HG03060 (cell line): ENCODE results near the gene ADRA2C.

Source experiments
- ATAC-seq: cut with Tn5 transposase; IDR thresholded peaks from one replicate; pipeline ENCODE4 v1.9.1; 2021; ENCODE audit warnings: low read depth, moderate number of reproducible peaks; ENCODE audit not compliant: unreplicated experiment

ADRA2C gene

DNA sequence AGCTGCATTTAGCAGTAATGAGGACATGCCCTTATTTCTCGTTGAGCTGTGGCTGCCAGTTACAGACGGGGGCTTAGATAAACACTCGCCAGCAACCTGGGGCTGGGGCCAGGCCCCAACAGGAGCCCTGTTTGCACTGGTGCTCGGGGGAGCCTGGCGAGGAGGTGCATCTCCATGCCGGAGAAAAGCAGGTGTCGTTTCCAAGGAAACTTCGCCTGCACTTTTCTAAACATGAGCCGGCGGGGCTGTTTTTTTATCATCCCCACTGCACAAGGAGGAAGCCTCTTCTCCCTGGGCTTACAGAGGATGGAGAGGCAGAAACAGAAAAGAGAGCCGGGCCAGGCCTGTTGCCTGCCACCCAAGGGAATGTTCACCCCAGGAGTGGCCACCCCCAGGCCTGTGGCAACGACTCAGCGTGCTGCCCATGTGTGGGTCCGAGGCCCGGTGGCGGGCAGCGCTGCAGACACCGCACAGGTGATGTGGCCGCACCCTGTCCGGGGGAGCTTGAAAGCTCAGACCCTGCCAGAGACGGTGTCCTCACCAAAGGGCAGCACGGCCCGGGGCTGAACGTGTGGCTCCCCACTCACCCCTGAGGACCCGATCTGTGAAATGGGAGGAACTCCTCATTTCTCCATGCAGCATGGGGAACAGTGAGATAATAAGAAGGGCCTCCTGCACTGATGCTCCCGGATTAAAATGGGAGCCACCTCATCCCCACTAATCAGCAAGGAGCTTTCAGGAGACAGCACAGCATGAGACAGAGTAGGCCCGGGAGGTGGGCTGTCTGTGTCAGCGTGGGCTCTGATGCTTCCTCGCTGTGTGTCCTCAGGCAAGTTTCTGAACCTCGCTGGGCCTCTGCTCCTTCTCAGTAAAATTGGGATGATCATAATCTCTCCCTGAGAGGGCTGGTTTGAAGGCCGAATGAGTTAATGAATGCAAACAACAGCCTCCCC is 33.8 kb upstream of the ADRA2C start:
- no peak for ATAC-seq

DNA sequence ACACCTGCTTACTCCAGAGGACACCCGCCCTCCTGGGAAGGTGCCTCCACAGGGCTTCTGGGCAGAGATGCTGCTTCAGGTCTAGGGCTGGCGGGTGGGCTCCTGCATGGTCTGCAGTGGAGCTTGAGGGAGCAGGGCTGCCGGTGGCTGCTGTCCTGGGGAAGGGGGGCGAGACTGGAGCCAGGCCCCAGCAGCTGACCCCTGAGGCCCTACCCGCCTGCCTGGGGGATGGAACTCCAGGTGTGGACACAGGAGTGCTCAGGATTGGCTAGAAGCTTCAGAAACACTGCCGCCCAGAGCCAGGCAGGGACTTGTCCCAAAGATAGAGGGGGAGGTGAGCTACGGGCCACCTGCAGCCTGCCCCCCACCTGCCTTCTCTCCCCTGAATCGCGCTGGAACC is 33.0 kb upstream of the ADRA2C start:
- ATAC-seq: no peak

DNA sequence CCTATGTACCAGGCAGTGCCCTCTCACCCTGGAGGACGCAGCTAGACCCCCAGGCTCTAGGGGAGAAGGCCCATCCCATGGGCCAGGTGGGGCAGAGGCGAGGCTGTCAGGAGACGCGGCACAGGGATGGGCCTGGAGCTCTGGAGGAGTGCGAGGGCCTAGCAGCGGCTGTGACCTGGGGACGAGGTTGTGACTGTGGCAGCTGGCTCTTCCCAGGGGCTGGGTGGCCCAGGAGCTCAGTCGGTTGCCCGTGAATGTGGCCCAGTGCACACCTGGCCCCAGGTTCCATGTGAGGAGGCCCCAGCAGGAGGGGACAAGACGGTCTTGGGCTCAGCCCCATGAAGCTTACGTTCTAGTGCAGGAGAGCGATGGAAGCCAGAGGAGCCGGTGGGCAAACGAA is 31.0 kb upstream of the ADRA2C start:
- no peak for ATAC-seq

DNA sequence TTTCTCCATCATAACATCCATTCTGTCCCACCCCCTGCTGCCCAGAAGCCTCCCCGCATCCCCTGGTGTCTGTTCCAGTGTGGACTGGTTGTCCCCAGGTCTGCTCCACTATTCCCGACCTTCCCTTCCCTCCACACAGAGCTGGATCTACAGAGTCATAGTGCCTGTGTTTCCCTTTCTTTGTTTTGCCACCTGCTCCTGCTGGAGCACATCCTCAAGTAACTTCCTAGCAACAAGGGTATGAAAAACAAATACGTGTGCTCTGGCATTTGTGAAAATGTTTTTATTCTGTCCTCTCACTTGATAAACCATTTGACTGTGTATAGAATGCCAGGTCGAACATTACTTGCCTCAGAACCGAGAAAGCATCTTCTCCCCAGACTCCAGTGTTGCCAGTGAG is 29.9 kb upstream of the ADRA2C start:
- no peak for ATAC-seq

DNA sequence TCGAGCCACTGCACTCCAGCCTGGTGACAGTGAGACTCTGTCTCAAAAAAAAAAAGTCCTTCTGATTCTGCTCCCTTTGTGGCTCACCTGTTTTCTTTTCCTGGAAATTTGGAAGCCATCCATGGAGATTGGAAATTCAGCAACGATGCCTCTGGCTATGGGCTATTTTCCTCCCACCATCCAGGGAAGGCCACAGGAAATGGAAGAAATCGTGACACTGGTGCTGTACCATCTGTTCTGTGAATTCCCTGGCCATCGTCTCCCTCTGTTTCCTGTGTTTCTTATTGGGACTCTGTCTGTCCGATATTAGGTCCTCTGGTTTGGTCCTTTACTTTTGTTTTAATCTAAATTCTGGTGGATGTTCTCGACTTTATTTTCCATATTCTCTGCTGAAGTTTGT is 29.4 kb upstream of the ADRA2C start:
- no peak for ATAC-seq

DNA sequence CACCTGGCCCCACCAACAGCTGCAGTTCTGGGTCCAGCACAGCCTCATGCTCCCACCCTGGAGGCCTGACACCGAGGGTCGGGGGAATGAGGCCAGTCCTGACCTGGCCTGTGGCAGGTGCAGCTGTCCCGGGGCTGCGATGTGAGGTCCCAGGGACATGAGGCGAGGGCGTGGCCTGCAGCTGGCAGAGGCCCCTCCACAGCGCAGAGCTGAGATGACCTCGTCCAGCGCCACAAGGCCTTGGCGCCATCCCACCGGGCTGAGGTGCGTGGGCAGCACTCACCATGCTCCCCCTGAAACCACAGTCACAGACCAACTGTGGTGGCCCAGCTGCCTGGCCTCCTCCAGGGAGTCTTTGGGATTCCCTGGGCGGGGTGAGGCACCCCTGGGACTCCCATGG is 26.6 kb upstream of the ADRA2C start:
- ATAC-seq: no peak

DNA sequence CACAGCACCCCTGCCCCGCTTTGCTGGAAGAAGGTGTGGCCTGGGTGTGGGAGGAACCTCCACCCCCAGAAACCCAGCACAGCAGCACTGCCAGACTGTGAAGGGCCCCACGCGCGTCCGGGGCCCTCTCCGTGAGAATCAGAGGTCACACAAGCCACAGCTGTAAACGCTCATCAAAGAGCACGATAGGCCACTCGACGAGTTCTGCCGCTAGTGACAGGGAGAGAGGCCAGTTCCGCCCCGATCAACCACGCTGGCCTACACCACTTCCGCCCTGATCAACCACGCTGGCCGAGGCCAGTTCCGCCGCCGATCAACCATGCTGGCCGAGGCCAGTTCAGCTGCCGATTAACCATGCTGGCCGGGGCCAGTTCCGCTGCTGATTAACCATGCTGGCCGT is 25.9 kb upstream of the ADRA2C start:
- ATAC-seq: no peak

DNA sequence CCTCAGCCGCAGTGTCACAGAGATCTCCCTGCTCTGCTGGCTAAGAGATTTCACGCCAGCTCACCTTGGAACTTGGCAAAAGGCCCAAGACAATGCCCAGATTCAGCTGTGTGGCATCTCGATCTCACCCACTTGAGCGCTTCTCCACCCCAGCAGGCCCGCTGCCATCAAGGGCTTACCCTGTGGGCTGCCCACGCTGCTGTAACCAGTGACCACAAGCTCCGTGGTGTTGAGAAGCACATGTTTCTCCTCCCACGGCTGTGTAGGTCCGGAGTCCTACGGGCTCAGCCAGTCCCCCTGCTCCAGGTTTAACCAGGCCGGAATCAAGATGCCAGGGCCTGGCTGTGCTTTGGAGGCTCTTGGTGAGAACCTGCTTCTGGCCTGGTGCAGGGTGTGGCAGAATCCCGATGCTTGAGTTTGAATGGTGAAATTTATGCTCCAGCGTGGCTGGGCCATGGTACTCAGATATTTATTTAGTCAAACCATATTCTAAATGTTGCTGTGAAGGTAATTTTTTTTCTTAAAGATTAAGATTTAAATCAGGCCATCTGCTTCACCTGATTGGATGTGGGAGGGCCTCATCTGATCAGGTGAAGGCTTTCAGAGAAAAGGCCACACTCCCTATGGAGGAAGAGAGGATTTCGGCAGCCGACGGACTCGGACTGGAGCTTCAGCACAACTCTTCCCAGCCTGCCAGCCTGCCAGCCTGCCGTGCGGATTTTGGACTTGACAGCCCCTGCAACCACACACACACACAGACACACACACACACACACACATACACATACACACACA is 24.8 kb upstream of the ADRA2C start:
- no peak for ATAC-seq

DNA sequence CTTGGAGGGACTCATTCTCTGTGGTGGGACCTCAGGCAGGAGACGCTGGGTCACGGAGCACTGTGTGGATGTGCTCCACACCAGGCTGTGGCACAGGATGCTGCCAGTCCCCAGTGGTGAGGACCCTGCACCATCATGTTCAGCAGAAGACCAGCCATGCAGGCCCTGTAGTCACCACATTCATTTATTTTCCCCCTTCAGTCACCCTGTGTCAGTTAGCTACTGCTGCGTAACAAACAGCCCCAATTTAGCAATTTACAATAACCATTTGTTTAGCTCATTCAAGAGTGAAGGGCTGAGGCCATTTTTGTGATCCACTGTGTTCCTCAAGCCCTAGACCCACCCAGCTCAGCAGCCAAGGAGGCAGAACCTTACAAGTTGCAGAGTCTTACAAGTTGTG is 23.6 kb upstream of the ADRA2C start:
- no peak for ATAC-seq

DNA sequence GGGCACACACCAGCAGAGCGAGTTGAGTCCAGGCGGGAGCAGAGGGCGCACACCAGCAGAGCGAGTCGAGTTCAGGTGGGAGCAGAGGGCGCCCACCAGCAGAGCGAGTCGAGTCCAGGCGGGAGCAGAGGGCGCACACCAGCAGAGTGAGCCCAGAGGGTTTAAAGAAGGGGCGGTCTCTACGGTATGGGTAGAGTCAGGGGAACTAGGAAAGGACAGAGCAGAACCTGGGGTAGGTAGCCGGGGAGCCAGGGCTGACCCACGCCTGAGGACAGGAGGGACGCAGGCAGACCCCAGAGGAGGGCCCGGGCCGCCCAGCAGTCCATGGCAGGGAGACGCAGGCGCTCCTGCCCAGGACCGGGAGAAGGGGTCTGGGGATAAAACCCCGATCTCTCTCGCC is 22.0 kb upstream of the ADRA2C start:
- ATAC-seq: no peak

DNA sequence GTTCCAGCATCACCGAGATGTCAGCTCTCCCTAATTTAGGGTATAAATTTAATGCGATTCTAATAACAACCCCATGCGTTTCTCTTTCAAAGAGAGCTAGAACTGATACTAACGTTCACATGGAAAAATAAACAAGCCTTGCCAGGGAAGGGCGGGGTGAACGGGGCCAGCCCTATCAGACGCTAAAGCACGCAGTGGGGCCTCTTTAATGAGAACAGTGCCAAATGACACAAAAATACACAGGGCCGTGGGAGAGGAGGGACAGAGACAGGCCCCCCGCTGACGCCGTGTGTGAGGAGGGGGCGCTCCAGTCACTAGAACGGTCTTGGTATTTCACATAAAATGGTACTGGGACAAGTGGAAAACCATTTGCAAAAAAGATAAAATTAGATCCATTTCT is 21.3 kb upstream of the ADRA2C start:
- ATAC-seq: no peak

DNA sequence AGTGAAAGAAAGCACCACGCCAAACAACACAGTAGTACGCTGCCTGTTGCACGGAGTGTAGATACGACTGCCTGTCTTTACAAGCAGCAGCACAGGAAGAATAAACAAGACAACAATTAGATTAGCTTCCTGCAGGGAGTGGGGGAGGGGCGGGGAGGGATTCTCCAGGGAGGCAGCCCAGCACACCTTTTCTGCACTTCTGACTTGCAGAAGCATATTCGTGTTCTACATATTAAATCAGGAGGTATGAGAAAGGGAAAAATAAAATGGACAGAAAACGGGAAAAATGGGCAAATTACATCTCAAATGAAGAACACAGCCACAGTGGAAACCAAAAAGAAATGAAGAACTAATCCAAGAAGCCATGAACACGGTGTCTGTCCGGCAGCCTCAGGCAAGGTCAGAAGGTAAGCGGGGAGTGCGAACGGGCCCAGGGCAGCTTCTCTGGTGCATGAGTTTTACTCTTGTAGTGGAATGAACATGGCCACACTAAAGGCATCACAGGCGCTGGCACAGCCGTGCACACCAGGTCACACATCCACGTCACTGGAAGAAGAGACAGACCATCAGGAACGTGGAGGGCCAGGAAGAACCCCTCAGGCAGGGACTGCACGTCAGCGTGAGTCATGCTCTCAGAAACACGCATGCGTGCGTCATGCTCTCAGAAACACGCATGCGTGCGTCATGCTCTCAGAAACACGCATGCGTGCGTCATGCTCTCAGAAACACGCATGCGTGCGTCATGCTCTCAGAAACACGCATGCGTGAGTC is 20.1 kb upstream of the ADRA2C start:
- ATAC-seq: no peak

DNA sequence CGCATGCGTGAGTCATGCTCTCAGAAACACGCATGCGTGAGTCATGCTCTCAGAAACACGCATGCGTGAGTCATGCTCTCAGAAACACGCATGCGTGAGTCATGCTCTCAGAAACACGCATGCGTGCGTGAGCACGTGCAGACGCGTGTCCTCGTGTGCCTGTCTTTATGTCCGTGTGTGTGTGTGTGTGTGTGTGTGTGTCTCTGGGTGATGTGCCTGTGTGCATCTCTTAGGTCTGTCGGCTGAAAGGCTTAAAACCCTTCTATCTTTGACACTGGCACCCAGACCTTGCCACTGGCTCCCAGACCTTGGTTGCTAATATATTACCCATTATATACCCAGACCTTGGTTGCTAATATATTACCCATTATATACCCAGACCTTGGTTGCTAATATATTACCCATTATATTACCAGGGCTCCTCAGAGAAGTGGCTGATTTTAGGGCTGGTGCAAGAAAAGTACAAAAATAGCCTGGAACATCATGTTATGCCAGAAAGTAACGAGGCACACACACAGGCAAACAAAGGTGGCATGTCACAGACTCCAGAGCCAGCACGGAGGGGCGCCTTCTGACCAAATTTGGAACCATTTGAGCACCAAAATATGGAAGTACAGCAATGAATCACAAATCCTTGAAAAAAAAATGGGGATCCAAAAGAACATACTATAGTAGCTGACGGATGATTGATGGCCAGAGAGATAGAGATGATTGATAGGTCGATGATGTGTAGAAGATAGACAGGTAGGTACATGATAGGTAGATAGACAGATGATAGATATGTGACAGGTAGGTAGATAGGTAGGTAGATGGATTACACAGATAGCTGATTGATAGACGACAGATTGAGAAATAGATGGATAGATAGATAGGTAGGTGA is 19.2 kb upstream of the ADRA2C start:
- no peak for ATAC-seq

DNA sequence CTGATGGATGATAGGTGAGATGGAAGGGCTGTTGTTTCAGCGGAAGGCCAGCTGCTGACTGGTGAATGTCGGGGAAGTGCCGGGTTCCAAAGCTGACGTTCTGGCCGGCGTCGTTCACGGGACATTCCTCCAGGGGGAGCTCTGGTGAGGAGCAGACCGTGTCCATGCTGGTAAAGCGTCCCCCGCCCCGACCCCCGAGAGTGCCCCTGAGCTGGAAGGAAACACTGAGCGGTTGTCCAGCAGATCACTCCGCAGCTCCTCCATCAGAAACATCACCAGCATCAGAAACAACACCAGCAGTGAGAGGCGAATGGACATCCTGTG is 18.6 kb upstream of the ADRA2C start:
- no peak for ATAC-seq

DNA sequence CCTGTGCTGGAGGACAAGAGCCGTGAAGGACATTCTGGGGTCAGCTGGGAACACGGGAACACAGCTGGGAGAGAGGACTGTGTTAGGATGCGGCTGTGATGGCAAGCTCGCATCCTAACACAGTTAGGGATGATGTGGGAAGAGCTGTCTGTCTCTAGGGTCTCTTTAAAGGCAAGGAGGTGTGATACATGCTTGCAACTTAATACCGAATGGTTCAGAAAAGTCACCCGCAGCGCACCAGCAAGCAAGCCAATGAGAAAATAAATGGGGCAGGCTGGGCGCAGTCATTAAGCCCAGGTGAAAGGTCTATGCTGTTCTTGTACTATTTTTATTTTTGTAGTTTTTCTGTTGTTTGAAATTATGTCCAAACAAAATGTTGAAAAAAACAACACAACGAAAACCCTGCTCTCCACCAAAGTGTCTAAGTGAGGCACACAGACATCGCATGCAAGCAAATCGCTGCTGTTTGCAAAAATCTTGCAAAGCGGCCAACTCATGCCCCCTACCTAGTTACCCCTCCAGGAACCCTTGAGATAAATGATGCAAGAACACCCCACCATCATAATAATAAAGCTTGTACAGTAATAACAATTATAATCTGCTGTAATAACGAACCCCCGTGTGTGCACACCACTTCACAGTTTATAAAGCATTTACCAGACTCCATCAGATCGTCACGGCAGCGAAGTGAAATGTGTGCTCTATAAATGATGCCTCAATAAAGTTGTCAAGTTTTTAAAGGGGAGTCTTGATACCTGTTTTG is 17.9 kb upstream of the ADRA2C start:
- no peak for ATAC-seq

DNA sequence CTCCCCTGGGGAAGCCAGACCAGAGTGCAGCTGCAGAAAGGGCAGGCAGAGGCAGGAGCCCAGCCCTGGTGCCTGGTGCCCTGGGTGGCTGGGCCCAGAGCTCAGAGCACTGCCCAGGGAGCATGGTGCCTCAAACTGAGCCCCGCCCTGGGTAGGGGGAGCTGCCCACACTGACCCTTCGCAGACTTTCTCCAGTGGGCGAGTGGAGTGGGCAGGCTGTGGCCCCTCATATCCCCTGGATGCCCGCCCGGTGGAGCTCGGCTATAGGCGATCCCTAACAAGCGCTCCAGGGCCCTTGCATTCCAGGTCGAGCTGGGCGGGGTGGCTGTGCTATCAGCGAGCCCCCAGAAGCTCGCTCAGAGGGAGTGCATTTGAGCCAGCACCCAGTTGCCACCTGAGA is 17.1 kb upstream of the ADRA2C start:
- no peak for ATAC-seq

DNA sequence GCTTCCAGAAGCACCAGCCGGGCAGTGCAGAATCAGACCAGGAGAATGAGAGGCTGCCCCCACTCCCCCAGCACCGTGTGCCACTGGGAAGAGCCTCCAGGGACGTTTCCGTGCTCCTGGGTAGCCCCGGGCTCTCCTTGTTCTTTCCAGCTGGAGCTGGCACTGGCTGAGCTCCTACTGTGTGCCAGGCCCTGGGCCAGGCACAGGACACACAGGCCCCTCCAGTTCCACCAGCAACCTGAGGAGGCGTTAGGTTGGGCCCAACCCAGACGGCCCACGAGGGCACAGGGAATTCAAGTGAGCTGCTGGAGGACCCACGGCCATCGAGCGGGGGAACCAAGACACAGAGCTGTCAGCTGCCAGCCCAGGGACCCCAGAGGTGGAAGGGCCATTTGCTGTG is 15.9 kb upstream of the ADRA2C start:
- ATAC-seq: no peak

DNA sequence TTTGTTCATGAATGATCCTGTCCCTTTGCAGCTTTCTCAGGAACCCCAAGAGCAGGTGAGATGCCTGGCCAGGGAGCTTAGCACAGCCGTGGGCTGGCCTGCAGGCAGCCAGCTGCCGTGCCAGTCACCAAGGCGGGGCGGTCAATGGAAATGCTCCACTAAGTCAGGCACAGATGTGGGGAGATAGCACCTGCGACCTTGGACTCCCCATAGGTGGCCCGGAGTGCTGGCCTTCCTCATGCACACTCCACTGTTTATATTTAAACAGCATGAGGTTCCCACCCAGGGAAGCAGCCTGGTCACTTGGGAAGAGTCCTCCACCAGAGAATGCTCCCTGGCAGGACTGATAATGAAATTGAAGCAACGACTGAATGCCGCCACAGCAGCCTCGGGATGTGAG is 14.2 kb upstream of the ADRA2C start:
- ATAC-seq: no peak

DNA sequence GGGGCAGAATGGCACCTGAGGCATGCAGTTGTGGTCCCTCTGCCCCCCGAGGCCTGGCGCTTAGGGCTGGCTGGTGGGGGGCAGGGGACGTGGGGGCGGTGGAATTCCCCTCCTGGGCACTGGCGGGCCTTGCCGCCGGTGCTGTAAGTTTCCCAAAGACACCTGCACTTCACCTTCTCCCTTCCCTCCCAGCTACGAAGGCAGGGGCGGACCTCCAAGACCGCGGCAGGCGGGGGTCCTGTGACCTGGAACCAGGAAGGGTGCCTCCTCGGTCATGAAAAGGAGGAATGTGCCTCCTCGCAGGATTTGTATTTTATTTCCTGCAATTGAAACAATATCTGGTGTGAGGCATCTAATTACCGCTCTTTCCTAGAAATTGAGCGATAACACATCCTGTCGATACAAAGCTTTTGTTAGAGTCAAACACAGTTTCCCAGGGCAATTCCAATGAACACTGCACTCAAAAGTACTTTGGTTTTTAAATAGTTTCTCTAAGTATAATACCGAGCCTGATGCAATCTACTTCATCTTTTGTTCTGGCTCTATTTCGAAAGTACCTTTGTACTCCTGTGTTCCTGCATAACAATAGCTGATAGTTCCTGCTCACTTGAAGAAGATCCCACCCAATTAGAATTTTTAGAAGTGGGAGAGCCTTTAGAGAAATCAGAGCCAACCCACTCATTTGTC is 12.3 kb upstream of the ADRA2C start:
- no peak for ATAC-seq
